HG02763 (cell line): Measurements from ENCODE around the gene CLEC19A.
"Not testable (repeated sequence)": the region's sequence is repeated elsewhere in the genome, so short reads cannot be mapped to it uniquely, and the experiment has no call there.

Source experiments
- ATAC-seq: cut with Tn5 transposase; IDR thresholded peaks from one replicate; pipeline ENCODE4 v1.9.1; 2021; ENCODE audit warnings: mild to moderate bottlenecking, moderate library complexity; ENCODE audit not compliant: unreplicated experiment

CLEC19A gene

DNA sequence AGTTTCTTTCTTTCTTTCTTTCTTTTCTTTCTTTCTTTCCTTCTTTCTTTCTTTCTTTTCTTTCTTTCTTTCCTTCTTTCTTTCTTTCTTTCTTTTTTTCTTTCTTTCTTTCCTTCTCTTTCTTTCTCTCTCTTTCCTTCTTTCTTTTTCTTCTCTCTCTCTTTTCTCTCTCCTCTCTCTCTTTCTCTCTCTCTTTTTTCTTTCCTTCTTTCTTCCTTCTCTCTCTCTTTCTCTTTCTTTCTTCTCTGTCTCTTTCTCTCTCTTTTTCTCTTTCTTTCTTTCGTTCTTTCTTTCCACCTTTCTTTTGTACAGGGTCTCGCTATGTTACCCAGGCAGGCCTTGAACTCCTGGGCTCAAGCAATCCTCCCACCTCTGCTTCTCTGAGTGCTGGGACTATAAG lies 35.7 kb downstream of the CLEC19A start:
- ATAC-seq = not testable (repeated sequence)

GRCh38 chr16:19323596-19323995 lies 38.1 kb downstream of the CLEC19A start:
- no peak for ATAC-seq

- ATAC-seq = no peak
These were observed 42.8 kb downstream of the CLEC19A start for GRCh38 chr16:19328364-19328763.

DNA sequence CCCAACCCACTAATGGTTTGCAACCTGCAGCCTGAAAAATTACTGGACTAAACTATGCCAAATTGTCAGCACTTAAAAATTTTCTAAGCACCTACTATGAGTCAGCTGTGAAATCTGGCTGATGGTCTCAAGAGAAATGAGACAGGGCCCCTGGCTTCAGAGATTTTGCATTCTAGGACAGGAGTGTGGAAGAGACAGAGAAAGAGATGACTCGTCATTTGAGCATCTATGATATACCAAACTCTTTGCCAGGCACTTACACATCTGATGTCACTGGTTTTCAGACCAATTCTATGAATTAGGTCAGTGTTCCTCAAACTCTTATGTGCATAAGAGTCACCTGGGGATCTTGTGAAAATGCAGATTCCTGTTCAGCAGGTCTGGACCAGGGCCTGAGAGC lies 44.4 kb downstream of the CLEC19A start:
- no peak for ATAC-seq

DNA sequence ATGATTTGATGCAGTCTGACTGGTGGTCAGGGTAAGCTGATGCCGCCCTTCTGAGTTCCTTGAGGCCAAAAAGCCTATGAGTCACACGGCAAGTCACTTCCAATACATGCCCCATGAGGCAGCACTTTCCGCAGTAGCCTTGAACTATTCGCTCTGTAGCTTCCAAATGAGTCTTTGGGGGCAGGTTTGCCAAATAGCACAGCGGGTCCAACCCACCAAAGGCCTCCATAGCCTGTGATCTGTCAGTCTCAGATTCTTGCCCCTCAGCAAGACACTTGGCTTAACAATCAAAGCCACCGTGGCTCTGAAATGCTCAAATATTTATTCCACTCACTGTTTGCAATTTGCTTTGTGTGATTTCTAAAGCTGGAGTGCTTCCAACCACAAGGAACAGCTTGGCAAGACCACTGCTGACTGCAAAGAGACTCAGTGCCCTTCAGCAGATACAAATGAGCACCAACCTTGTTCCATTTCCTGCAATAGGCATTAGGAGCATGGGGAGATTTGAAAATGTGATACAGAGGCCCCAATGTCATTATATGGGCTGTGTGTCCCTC lies 45.4 kb downstream of the CLEC19A start:
- ATAC-seq = no peak

DNA sequence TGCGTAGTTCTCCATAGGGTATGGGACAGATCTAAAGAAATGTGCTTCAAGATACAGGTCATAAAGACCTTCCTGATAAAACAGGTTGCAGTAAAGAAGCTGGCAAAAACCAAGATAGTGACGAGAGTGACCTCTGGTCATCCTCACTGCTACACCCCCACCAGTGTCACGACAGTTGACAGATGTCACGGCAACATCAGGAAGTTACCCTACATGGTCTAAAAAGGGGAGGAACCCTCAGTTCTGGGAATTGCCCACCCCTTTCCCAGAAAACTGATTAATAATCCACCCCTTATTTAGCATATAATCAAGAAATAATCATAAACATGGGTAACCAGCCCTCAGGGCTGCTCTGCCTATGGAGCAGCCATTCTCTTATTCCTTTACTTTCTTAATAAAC lies 46.3 kb downstream of the CLEC19A start:
- ATAC-seq = no peak

DNA sequence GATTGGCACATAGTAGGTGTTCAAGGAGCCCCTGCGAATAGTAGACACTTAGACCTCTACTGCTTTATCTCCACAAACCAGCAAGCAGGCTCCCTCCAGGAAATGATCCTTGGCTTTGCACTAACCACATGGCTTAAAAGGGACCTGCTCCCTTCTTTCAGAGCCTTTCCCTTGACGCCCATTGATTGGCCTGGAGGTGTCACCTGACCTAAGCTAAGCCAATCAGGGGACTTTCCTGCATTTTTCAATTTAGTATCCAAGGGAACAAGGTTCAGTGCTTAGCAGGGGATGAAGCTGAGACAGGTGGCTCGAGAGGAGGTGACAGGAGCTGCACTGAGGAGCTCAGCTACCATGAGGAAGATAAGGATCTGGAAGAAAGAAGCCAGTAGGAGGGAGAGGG lies 52.8 kb downstream of the CLEC19A start:
- no peak for ATAC-seq

DNA sequence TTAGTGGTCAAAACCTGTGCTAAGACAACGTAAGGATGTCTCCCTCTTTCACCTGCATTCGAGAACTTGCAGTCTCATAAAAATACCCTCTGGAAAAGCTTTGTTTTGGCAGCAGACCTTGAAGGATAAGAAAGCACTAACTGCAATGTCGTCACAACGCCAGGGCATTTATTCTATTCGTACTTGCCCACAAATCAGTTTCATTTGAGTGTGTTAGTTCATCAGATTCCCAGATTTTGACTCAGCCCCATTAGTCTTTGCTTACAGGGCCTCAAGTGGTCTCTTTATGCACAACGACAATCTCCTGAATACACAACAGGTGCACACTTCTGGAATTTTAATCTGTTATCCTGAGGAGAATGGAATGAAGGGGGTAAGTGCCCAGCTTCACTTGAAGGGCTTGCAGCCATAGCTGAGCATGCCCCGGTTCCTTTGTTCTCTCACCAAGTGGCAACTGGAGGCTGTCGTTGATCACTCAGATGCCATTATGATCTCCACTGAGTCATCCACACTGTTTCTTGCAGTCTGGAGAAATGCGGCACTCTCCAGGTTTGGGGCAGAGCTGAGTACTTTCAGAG lies 58.8 kb downstream of the CLEC19A start:
- ATAC-seq = no peak

GRCh38 chr16:19344980-19345379 lies 59.4 kb downstream of the CLEC19A start:
- no peak for ATAC-seq

- no peak for ATAC-seq
These were observed 60.9 kb downstream of the CLEC19A start for GRCh38 chr16:19346335-19346922.

GRCh38 chr16:19348125-19348524 lies 62.6 kb downstream of the CLEC19A start:
- ATAC-seq = no peak

- ATAC-seq = no peak
These were observed 63.2 kb downstream of the CLEC19A start for GRCh38 chr16:19348578-19349315.

GRCh38 chr16:19354371-19354770 lies 68.8 kb downstream of the CLEC19A start:
- ATAC-seq = no peak

- no peak for ATAC-seq
These were observed 70.8 kb downstream of the CLEC19A start for GRCh38 chr16:19356024-19356952.

DNA sequence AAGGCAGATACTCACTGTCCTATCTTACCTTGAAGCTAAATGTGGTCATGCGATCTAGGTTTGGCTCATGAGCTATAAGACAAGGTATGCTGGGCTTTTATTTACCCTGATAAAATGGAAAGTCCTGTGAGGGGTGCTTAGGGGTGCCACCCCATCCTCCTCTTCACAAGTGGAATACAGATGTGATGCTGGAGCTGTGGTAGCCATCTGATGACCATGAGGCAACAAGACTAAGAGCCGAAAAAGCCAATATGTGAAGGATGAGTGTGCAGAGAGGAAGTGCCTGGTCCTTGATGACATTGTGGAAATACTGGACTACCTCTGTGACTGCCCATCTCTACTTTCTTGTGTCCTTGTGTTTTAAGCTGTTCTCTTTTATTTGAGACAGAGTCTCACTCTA lies 74.0 kb downstream of the CLEC19A start:
- no peak for ATAC-seq
